Thymus (tissue), 11 donors: Measurements from ENCODE around the gene PPM1H. TPM values are rescaled to one million over a fixed set of nuclear protein-coding genes. Genes with fewer than 3 reads are reported as not detected.

Source experiments
- DNase-seq, 9 donors: peaks; one replicate each; pipeline ENCODE4 v3.0.0-alpha.2; 2013; ENCODE audit warnings: low spot score in 9 of 9, low read depth in 6 of 9, missing footprints in 1 of 9
- H3K27ac ChIP-seq, 2 donors: one replicate each; pipeline ENCODE4 v1.5.1; 2013; ENCODE audit warnings: control low read depth in 1 of 2, low read depth in 1 of 2, low read length in 1 of 2, mild to moderate bottlenecking in 1 of 2, moderate library complexity in 1 of 2
- H3K27me3 ChIP-seq, 2 donors: one replicate each; pipeline ENCODE4 v1.5.1; 2013; ENCODE audit warnings: low read length in 1 of 2; ENCODE audit not compliant: control insufficient read depth in 2 of 2, insufficient read depth in 1 of 2
- H3K36me3 ChIP-seq, 2 donors: one replicate each; pipeline ENCODE4 v1.5.1; 2013; ENCODE audit warnings: low read length in 1 of 2, mild to moderate bottlenecking in 1 of 2, moderate library complexity in 1 of 2; ENCODE audit not compliant: control insufficient read depth in 2 of 2, insufficient read depth in 2 of 2
- H3K4me1 ChIP-seq, 2 donors: one replicate each; pipeline ENCODE4 v1.5.1; 2013; ENCODE audit warnings: low read length in 2 of 2; ENCODE audit not compliant: control insufficient read depth in 2 of 2, insufficient read depth in 2 of 2
- H3K4me3 ChIP-seq, 2 donors: one replicate each; pipeline ENCODE4 v1.5.1; 2013; ENCODE audit warnings: low read length in 2 of 2, control low read depth in 1 of 2, mild to moderate bottlenecking in 1 of 2
- H3K9me3 ChIP-seq, 2 donors: one replicate each; pipeline ENCODE4 v1.5.1; 2013; ENCODE audit warnings: low read length in 1 of 2, mild to moderate bottlenecking in 1 of 2; ENCODE audit not compliant: control insufficient read depth in 2 of 2, insufficient read depth in 1 of 2
- WGBS: extraction: QIAGEN DNeasy Blood & Tissue Kit; methylation state at CpG from one replicate; pipeline ENCODE4 v1.1.7; 2013; 5-methylcytosine and 5-hydroxymethylcytosine counted together
- polyA plus RNA-seq: library from polyadenylated mRNA; stranded (reverse); fragments of 200-250 nt; gene quantifications from one replicate; pipeline ENCODE4 v1.2.3, GENCODE V29; 2013
- total RNA-seq: library from RNA; stranded (reverse); fragments of 120-200 nt; gene quantifications from one replicate; pipeline ENCODE4 v1.2.4, GENCODE V29; 2013
- donor health status: healthy.

PPM1H gene
- total and polyA plus RNA-seq, 2 donors = 3.6 to 7.8 TPM

GRCh38 chr12:62806893-62807292, 128.1 kb downstream of the PPM1H start:
- Histone ChIP-seq H3K27me3 (no peaks in the 10 kb centered on the region), H3K4me3 (no peak overlapping the region), H3K9me3 (no peaks in the 10 kb centered on the region), H3K27ac (no peak overlapping the region), H3K36me3 (no peaks in the 10 kb centered on the region), H3K4me1 (no peaks in the 10 kb centered on the region)
- DNase-seq = no peak
- 96% methylated on average over 2 of the region's 2 CpGs for WGBS

GRCh38 chr12:62806244-62806836, 128.6 kb downstream of the PPM1H start:
- WGBS = 80% methylated on average over 6 of the region's 6 CpGs
- no peaks in the 10 kb centered on the region for H3K36me3 ChIP-seq

DNA sequence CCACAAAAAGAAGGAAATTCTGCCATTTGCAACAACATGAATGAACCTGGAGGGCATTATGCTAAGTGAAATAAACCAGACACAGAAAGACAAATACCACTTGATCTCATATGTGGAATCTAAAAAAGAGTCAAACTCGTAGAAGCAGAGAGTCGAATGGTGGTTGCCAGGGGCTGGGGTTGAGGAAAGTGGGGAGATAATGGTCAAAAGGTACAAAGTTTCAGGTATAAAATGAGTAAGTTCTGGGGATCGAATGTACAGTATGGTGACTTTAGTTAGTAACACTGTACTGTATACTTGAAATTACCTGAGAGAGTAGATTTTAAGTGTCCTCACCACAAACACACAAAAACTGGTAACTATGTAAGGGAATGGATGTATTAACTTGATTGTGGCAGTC, 129.4 kb downstream of the PPM1H start:
- 95% methylated on average over 3 of the region's 3 CpGs for WGBS
- H3K27me3 ChIP-seq = no peaks in the 10 kb centered on the region
- no peak for DNase-seq
- H3K4me3 ChIP-seq = no peak overlapping the region
- no peaks in the 10 kb centered on the region for H3K9me3 ChIP-seq
- H3K36me3 ChIP-seq = no peaks in the 10 kb centered on the region
- no peaks in the 10 kb centered on the region for H3K4me1 ChIP-seq
- H3K27ac ChIP-seq = no peak overlapping the region

More at GRCh38 chr12:62806244-62806836, 128.6 kb downstream of the PPM1H start:
- no peak for DNase-seq
- H3K27me3 ChIP-seq = no peaks in the 10 kb centered on the region
- no peak overlapping the region for H3K27ac ChIP-seq
- no peak overlapping the region for H3K4me3 ChIP-seq
- H3K4me1 ChIP-seq = no peaks in the 10 kb centered on the region
- H3K9me3 ChIP-seq = no peaks in the 10 kb centered on the region

- WGBS = 95% methylated on average over 2 of the region's 2 CpGs
- Histone ChIP-seq H3K27me3 (no peaks in the 10 kb centered on the region), H3K36me3 (no peaks in the 10 kb centered on the region), H3K4me3 (no peak overlapping the region), H3K9me3 (no peaks in the 10 kb centered on the region), H3K27ac (no peak overlapping the region), H3K4me1 (no peaks in the 10 kb centered on the region)
- no peak for DNase-seq
Measured at GRCh38 chr12:62803756-62804155, 131.2 kb downstream of the PPM1H start.

DNA sequence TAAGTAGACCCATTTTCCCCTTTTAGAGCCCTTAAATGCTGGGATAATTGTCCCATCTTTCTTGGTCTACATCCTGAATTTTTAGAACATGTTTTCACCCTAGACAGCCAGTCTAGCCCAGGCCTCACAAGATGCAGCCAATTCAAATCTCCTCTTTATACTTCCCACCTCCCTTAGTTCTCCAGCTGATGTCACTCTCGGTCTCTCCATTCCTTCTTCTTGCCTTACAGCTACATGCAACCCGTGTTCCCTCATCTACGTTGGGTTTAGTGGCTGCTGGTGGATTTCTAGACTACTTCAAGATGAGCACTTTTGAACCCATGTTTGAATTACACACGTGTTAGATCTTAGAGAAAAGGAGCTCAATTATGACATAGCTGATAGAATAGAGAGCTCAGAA, 132.0 kb downstream of the PPM1H start:
- Histone ChIP-seq H3K27me3 (no peaks in the 10 kb centered on the region), H3K4me3 (no peak overlapping the region), H3K9me3 (no peaks in the 10 kb centered on the region), H3K36me3 (no peaks in the 10 kb centered on the region), H3K27ac (no peak overlapping the region), H3K4me1 (no peaks in the 10 kb centered on the region)
- 81% methylated on average over 4 of the region's 4 CpGs for WGBS
- no peak for DNase-seq

DNA sequence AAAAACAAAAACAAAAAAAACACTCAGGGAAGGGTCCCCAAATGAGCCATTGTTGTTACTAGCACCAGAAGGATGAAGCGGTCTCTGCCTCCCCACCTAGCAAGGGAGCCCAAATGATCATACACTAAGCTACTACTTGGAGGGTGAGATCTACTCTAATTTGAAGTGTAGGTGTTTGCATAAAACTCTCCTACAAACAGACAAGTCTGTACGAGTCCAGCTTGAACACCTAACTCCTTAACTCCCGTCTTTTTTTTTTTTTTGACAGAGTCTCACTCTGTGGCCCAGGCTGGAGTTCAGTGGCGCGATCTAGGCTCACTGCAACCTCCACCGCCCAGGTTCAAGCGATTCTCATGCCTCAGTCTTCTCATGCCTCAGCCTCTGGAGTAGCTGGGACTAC, 132.6 kb downstream of the PPM1H start:
- Histone ChIP-seq H3K36me3 (no peaks in the 10 kb centered on the region), H3K4me1 (no peaks in the 10 kb centered on the region), H3K27me3 (no peaks in the 10 kb centered on the region), H3K4me3 (no peak overlapping the region), H3K9me3 (no peaks in the 10 kb centered on the region), H3K27ac (no peak overlapping the region)
- WGBS = 97% methylated on average over 7 of the region's 7 CpGs
- DNase-seq = no peak

DNA sequence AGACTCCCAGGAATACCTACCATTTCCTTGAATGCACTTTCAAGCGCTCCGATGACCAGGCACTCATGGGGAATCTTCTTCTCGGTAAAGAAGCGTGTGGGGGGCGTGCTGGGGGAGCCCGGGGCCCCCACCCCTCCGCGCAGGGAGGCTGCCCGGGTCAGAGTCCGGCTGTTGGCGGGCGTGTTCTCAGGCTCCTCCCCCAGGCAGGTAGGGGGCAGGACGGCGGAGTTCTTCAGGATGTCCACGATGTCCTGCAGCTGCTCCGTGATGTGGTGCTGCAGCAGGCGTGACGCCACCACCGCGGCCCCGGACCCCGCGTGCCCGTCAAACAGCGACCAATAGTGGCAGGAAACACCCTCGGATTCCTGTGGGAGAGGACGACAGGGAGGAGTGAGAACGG, 133.2 kb downstream of the PPM1H start:
- Histone ChIP-seq H3K9me3 (no peaks in the 10 kb centered on the region), H3K27me3 (no peaks in the 10 kb centered on the region), H3K4me1 (no peaks in the 10 kb centered on the region), H3K4me3 (no peak overlapping the region), H3K36me3 (no peaks in the 10 kb centered on the region), H3K27ac (no peak overlapping the region)
- 99% methylated on average over 28 of the region's 28 CpGs for WGBS
- DNase-seq = no peak

DNA sequence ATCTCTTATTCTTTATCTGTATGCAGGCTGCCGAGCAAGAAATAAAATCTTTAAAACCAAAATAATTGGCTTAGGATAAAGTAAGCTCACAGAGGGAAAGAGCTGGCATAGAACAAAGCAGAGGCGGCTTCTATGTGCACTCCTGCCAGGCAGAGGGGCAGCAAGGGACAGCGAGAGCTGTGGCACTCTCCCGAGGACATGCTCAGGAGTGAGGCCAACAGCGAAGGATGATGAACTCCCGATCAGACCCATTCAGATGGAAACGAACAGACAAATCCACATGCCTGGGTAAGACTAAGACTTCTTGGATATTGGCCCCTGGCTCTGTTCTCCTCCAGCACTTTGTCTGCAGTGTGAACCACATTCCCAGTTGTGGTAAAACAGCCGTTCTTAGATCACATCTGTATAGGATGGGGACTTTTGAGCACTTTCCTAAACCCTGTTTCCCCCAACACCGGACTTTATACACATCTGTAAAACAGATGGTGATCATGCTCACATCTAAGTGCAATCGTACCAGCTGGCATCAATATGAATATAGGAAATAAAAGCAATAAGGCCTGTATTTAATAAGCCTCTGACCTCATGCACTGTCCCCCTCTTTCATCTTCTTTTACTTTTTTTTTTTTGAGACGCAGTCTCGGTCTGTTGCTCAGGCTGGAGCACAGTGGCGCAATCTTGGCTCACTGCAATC, 134.1 kb downstream of the PPM1H start:
- Histone ChIP-seq H3K4me1 (no peaks in the 10 kb centered on the region), H3K4me3 (no peak overlapping the region), H3K27me3 (no peaks in the 10 kb centered on the region), H3K36me3 (no peaks in the 10 kb centered on the region), H3K9me3 (no peaks in the 10 kb centered on the region), H3K27ac (no peak overlapping the region)
- WGBS = 96% methylated on average over 13 of the region's 13 CpGs
- no peak for DNase-seq

DNA sequence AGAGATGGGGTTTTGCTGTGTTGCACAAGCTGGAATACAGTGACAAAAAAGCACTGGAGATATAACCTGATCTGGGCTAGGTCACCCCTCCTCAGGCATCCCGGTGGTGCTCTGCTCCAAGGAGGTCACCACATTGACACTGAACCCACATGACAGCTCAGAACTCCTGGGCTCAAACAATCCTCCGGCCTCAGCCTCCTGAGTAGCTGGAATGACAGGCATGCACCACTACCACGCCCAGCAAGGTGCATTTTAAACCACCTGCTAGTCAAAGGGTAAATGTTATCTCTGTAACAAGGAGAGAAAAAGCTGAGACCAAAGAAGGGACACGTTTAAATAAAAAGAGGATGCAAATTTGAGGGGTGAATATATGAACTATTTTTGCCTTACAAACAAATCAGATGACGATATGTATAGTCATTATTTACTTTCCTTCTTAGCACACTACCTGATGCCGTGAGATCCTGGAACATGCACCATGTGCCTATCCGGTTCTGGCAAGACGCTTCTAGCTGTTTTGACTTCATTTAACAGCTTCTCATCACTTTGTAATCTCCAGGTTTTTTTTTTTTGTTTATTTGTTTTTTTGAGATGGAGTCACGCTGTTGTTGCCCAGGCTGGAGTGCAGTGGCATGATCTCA, 135.1 kb downstream of the PPM1H start:
- 95% methylated on average over 9 of the region's 9 CpGs for WGBS

More for the DNA sequence above, 135.1 kb downstream of the PPM1H start:
- Histone ChIP-seq H3K4me3 (no peak overlapping the region), H3K27me3 (no peaks in the 10 kb centered on the region), H3K27ac (no peak overlapping the region), H3K36me3 (no peaks in the 10 kb centered on the region), H3K9me3 (no peaks in the 10 kb centered on the region), H3K4me1 (no peaks in the 10 kb centered on the region)
- DNase-seq = no peak
